HG03060 (cell line): ENCODE results near the gene PCAT6.

Source experiments
- ATAC-seq: cut with Tn5 transposase; IDR thresholded peaks from one replicate; pipeline ENCODE4 v1.9.1; 2021; ENCODE audit warnings: low read depth, moderate number of reproducible peaks; ENCODE audit not compliant: unreplicated experiment

The PCAT6 gene

GRCh38 chr1:202844259-202844658 lies 33.5 kb downstream of the PCAT6 start:
- no peak for ATAC-seq

- no peak for ATAC-seq
Measured at GRCh38 chr1:202844935-202845334, 34.2 kb downstream of the PCAT6 start.

- ATAC-seq, result peak; percentile 66
Measured at GRCh38 chr1:202848191-202848542, 37.4 kb downstream of the PCAT6 start.

- ATAC-seq, result no peak
Measured at GRCh38 chr1:202850593-202851362, 40.0 kb downstream of the PCAT6 start.

- ATAC-seq, result no peak
Measured at GRCh38 chr1:202852163-202852904, 41.6 kb downstream of the PCAT6 start.

GRCh38 chr1:202854787-202855186 lies 44.0 kb downstream of the PCAT6 start:
- ATAC-seq, result no peak

GRCh38 chr1:202856014-202856413 lies 45.3 kb downstream of the PCAT6 start:
- ATAC-seq, result no peak

- no peak for ATAC-seq
Measured at GRCh38 chr1:202857136-202857610, 46.4 kb downstream of the PCAT6 start.

- ATAC-seq, result no peak
Measured at GRCh38 chr1:202858331-202858730, 47.6 kb downstream of the PCAT6 start.

GRCh38 chr1:202858789-202859414 lies 48.1 kb downstream of the PCAT6 start:
- ATAC-seq, result no peak

GRCh38 chr1:202860744-202861419 lies 50.1 kb downstream of the PCAT6 start:
- ATAC-seq, result no peak
